Endothelial cell of umbilical vein (primary cell): ENCODE data around the gene CCDC183. TPM values are rescaled to one million over a fixed set of nuclear protein-coding genes. Genes with fewer than 3 reads are reported as not detected.

Experiments used
- BruUV-seq: library from RNA; stranded (reverse); fragments of 400-500 nt; replicated peaks from 2 replicates; lab custom pipeline; 2021; lab: Mats Ljungman, UMichigan
- CTCF ChIA-PET: fragments of 300-600, 350-600 bp; sonication (Branson Sonifier 250); formaldehyde crosslinking; loops from one replicate; lab custom pipeline; 2021; ENCODE audit warnings: antibody characterized with exemption, inconsistent platforms; lab: Charles Lee
- POLR2A ChIA-PET: fragments of 300-600, 350-600 bp; sonication (Branson Sonifier 250); formaldehyde crosslinking; loops from one replicate; lab custom pipeline; 2021; ENCODE audit warnings: antibody characterized with exemption, inconsistent platforms; lab: Charles Lee
- DNase-seq: peaks from one replicate; pipeline ENCODE4 v3.0.0-alpha.2; 2011; ENCODE audit warnings: low read depth, low spot score
- FAIRE-seq: peaks from 2 replicates; lab custom pipeline; 2011; peaks lifted over from hg19 to GRCh38; lab: Jason Lieb, UNC
- H2AFZ ChIP-seq: 2 replicates; pipeline ENCODE4 v1.6.0; 2012; ENCODE audit warnings: low read depth, low read length, control low read depth, inconsistent platforms
- H3K27ac ChIP-seq: 2 replicates; pipeline ENCODE4 v1.5.1; 2011; ENCODE audit warnings: low read depth, mild to moderate bottlenecking, control low read depth, low read length, moderate library complexity; ENCODE audit not compliant: insufficient read depth
- H3K27me3 ChIP-seq, 2 experiments: 2 replicates each; pipeline versions ENCODE4 v1.6.0 to v1.6.1; 2011; ENCODE audit warnings: low read length in 2 of 2, mixed read lengths in 1 of 2; ENCODE audit not compliant: control insufficient read depth in 2 of 2, insufficient read depth in 2 of 2
- H3K36me3 ChIP-seq, 2 experiments: 2 replicates in 1 of 2; 3 replicates in 1 of 2; pipeline ENCODE4 v1.5.1; 2011; ENCODE audit warnings: low read length in 2 of 2, mild to moderate bottlenecking in 1 of 2, moderate library complexity in 1 of 2; ENCODE audit not compliant: control insufficient read depth in 2 of 2, insufficient read depth in 2 of 2; ENCODE audit errors: extremely low read depth in 1 of 2
- H3K4me1 ChIP-seq: 3 replicates; pipeline ENCODE4 v1.5.1; 2011; ENCODE audit warnings: mild to moderate bottlenecking, low read length; ENCODE audit not compliant: control insufficient read depth, insufficient read depth; ENCODE audit errors: extremely low read depth
- H3K4me2 ChIP-seq: 2 replicates; pipeline ENCODE4 v1.6.1; 2011; ENCODE audit warnings: low read length, control low read depth, mixed read lengths; ENCODE audit not compliant: insufficient read depth
- H3K4me3 ChIP-seq, 3 experiments: fragments of 200-600 bp in 1 of 3; sonication (generic), shearing (Covaris generic) in 1 of 3; replicated peaks in 1 of 3; 2 replicates each; pipeline ENCODE4 v1.5.1; 2011 to 2016; ENCODE audit warnings: control low read depth in 3 of 3, low read length in 3 of 3, mild to moderate bottlenecking in 2 of 3, inconsistent platforms in 1 of 3, low read depth in 1 of 3, moderate library complexity in 1 of 3; ENCODE audit not compliant: insufficient read depth in 1 of 3
- H3K79me2 ChIP-seq: 2 replicates; pipeline ENCODE4 v1.6.0; 2012; ENCODE audit warnings: low read length, inconsistent platforms; ENCODE audit not compliant: control insufficient read depth, insufficient read depth
- H3K9ac ChIP-seq: replicated peaks from 2 replicates; pipeline ENCODE3; 2011; ENCODE audit warnings: low read length, control low read depth; ENCODE audit not compliant: insufficient read depth; ENCODE audit errors: extremely low read depth
- H3K9me1 ChIP-seq: replicated peaks from 3 replicates; pipeline ENCODE4 v1.6.0; 2011; ENCODE audit warnings: mild to moderate bottlenecking, low read length; ENCODE audit not compliant: control insufficient read depth, insufficient read depth; ENCODE audit errors: extremely low read depth
- H3K9me3 ChIP-seq: replicated peaks from 2 replicates; pipeline ENCODE4 v1.5.1; 2012; ENCODE audit warnings: low read length, inconsistent platforms; ENCODE audit not compliant: control insufficient read depth, insufficient read depth
- H4K20me1 ChIP-seq: replicated peaks from 2 replicates; pipeline ENCODE3; 2011; ENCODE audit warnings: mild to moderate bottlenecking, low read length; ENCODE audit not compliant: control insufficient read depth, insufficient read depth; ENCODE audit errors: extremely low read depth
- CTCF ChIP-seq, 2 donors: IDR thresholded peaks; 1 replicate in 1 of 2; 2 replicates in 1 of 2; pipeline ENCODE4 v1.5.1; 2011; ENCODE audit warnings: low read length in 2 of 2, mild to moderate bottlenecking in 2 of 2, moderate library complexity in 2 of 2, control low read depth in 1 of 2, inconsistent platforms in 1 of 2, low read depth in 1 of 2; ENCODE audit not compliant: insufficient read depth in 1 of 2; ENCODE audit errors: extremely low read depth in 1 of 2
- EZH2 ChIP-seq: IDR thresholded peaks from 2 replicates; pipeline ENCODE4 v1.6.1; 2012; ENCODE audit warnings: borderline replicate concordance, low read depth, mild to moderate bottlenecking, moderate library complexity, low read length, inconsistent platforms; ENCODE audit not compliant: severe bottlenecking
- FOS ChIP-seq: IDR thresholded peaks from 2 replicates; pipeline ENCODE4 v1.6.1; 2011; ENCODE audit warnings: mild to moderate bottlenecking, low read length, moderate library complexity, borderline replicate concordance; ENCODE audit not compliant: insufficient read depth
- GATA2 ChIP-seq: IDR thresholded peaks from 2 replicates; pipeline ENCODE4 v1.7.0; 2011; ENCODE audit warnings: low read depth, mild to moderate bottlenecking, moderate library complexity, mixed read lengths, low read length; ENCODE audit not compliant: insufficient read length, insufficient read depth
- JUN ChIP-seq: IDR thresholded peaks from 2 replicates; pipeline ENCODE4 v1.6.1; 2011; ENCODE audit warnings: borderline replicate concordance, low read depth; ENCODE audit not compliant: insufficient read length, insufficient read depth
- MAX ChIP-seq: IDR thresholded peaks from 2 replicates; pipeline ENCODE4 v1.6.1; 2011; ENCODE audit not compliant: insufficient read depth, insufficient read length
- MYC ChIP-seq: IDR thresholded peaks from one replicate; pipeline ENCODE4 v1.6.1; 2011; ENCODE audit warnings: mild to moderate bottlenecking, low read depth, low read length
- POLR2A ChIP-seq: IDR thresholded peaks from 2 replicates; pipeline ENCODE4 v1.6.1; 2012; ENCODE audit warnings: low read depth, mild to moderate bottlenecking, control low read depth, low read length
- POLR2AphosphoS5 ChIP-seq: IDR thresholded peaks from 2 replicates; pipeline ENCODE4 v1.6.1; 2012; ENCODE audit warnings: low read depth, mild to moderate bottlenecking, control low read depth, low read length, moderate library complexity; ENCODE audit not compliant: insufficient read depth
- dilution Hi-C: fragments of 300-500 bp; cut with MboI; formaldehyde crosslinking; loops from one replicate; pipeline ENCODE4 v1.15.0; 2019; ENCODE audit warnings: low sequenced_read_pairs; ENCODE audit not compliant: extremely low pct_ligation_motif_present
- intact Hi-C: fragments of 100-400 bp; cut with micrococcal nuclease; formaldehyde crosslinking; loops from one replicate; pipeline ENCODE4 v1.10.0; 2022
- polyA plus RNA-seq, 4 experiments: library from polyadenylated mRNA; depleted of rRNA in 3 of 4; stranded (reverse) in 3 of 4; unstranded in 1 of 4; fragments of >200 nt; gene quantifications; 2 replicates each; pipeline versions ENCODE4 v1.2.1 to v1.2.3, GENCODE V29; 2011 to 2012; ENCODE audit warnings: missing spikeins in 1 of 4
- total RNA-seq: library from RNA; stranded (reverse); gene quantifications from 2 replicates; pipeline ENCODE4 v1.2.3, GENCODE V29; 2021

The CCDC183 gene
- total and polyA plus RNA-seq, 2 donors (not counting 3 experiments of a cell fraction or from before 2014, with no cell fraction given): 0.50 TPM; not detected in 1

- POLR2A ChIA-PET: no interaction called here
- no TSS peak for BruUV-seq
- TF ChIP-seq FOS: no peak
- peak; percentile 56 for TF ChIP-seq MYC
- TF ChIP-seq EZH2: no peak
- TF ChIP-seq GATA2: no peak
- TF ChIP-seq JUN: no peak
- TF ChIP-seq POLR2AphosphoS5: peak; percentile 54
- TF ChIP-seq POLR2A: peak; percentile 49
- no peak for TF ChIP-seq MAX
- TF ChIP-seq CTCF (IDR thresholded peaks at IDR 0.05; ENCODE audit: extremely low read depth in 1 of 2, insufficient read depth in 1 of 2, low read depth in 1 of 2, low read length in 2 of 2): no peak
- H3K27me3 ChIP-seq: peaks cover 10 to 28% of the 10 kb centered on the region in 2 experiments
- no peak overlapping the region for H2AFZ ChIP-seq
- dilution Hi-C loops: no loop called here
- H4K20me1 ChIP-seq: no peaks in the 10 kb centered on the region
- H3K9ac ChIP-seq: no peak overlapping the region
- H3K9me1 ChIP-seq: no peaks in the 10 kb centered on the region
- no peaks in the 10 kb centered on the region for H3K79me2 ChIP-seq
- DNase-seq (peak; percentile 72), FAIRE-seq (peak; percentile 89)
- CTCF ChIA-PET: interaction anchor here (0.6 to 2.0 kb wide), 7 partner anchors 96 to 243 kb away, joined by 3 to 7 read pairs (median 4); no protein-coding TSS in a partner anchor
- peaks cover 10% of the 10 kb centered on the region for H3K4me1 ChIP-seq
- H3K27ac ChIP-seq: no peak overlapping the region
- intact Hi-C loops: loop anchor here (2.0 to 5.0 kb wide), 2 partner anchors 56 to 97 kb away; partner anchors contain the start of genes C8G, FBXW5 and TMEM141
- no peaks in the 10 kb centered on the region for H3K9me3 ChIP-seq
- no peaks in the 10 kb centered on the region for H3K36me3 ChIP-seq
- H3K4me2 ChIP-seq: peak overlapping the region; percentile 60
- H3K4me3 ChIP-seq: peak overlapping the region; percentile 29 to 90 (median 45)
Measured at GRCh38 chr9:136847826-136848392, 51.8 kb downstream of the CCDC183 start.
